HepG2 (cell line): ENCODE data around the gene ZIC4. TPM values are rescaled to one million over a fixed set of nuclear protein-coding genes. Genes with fewer than 3 reads are reported as not detected.

Experiments used
- ATAC-seq: fragments of 200-7000 bp; cut with Tn5 transposase; 3 replicates; pipeline ENCODE4 v1.9.1; 2020; ENCODE audit warnings: mild to moderate bottlenecking, moderate library complexity
- BruUV-seq: library from RNA; stranded (reverse); fragments of 400-500 nt; replicated peaks from 2 replicates; lab custom pipeline; 2021; lab: Mats Ljungman, UMichigan
- CTCF ChIA-PET: fragments of 300-600 bp; formaldehyde crosslinking; extraction: SDS; loops from one replicate; lab custom pipeline; 2021; ENCODE audit warnings: low total read pairs, inconsistent platforms, low intra/inter-chr PET ratio; lab: Yijun Ruan, JAX
- POLR2A ChIA-PET: fragments of 350-600 bp; sonication (Branson Sonifier 250); formaldehyde crosslinking; loops from one replicate; lab custom pipeline; 2020; ENCODE audit warnings: antibody characterized with exemption, inconsistent platforms; lab: Yijun Ruan, JAX
- DNase-seq: peaks from one replicate; pipeline ENCODE4 v3.0.0-alpha.2; 2015; ENCODE audit warnings: low spot score
- FAIRE-seq: peaks from 3 replicates; lab custom pipeline; 2011; peaks lifted over from hg19 to GRCh38; lab: Jason Lieb, UNC
- H2AFZ ChIP-seq: one replicate; pipeline ENCODE4 v1.6.1; 2011; ENCODE audit warnings: low read length, inconsistent platforms
- H3K27ac ChIP-seq: fragments of 300-600 bp; 3 replicates; pipeline ENCODE4 v1.8.0; 2011; ENCODE audit warnings: mixed run types, mild to moderate bottlenecking, mixed read lengths, low read length, inconsistent platforms; ENCODE audit not compliant: insufficient read depth; ENCODE audit errors: extremely low read length
- H3K27me3 ChIP-seq, 2 experiments: fragments of 200-600 bp in 1 of 2; 2 replicates in 1 of 2; 3 replicates in 1 of 2; pipeline versions ENCODE4 v1.6.0 to v1.8.0; 2011; ENCODE audit warnings: low read length in 2 of 2, mild to moderate bottlenecking in 2 of 2, moderate library complexity in 2 of 2, inconsistent platforms in 1 of 2; ENCODE audit not compliant: insufficient read depth in 2 of 2, control insufficient read depth in 1 of 2
- H3K36me3 ChIP-seq, 2 experiments: fragments of 200-600 bp in 1 of 2; replicated peaks in 1 of 2; 2 replicates in 1 of 2; 3 replicates in 1 of 2; pipeline versions ENCODE4 v1.5.1 to v1.8.0; 2011; ENCODE audit warnings: low read length in 2 of 2, inconsistent platforms in 1 of 2; ENCODE audit not compliant: insufficient read depth in 2 of 2, control insufficient read depth in 1 of 2
- H3K4me1 ChIP-seq: 2 replicates; pipeline ENCODE4 v1.5.1; 2012; ENCODE audit warnings: low read length, inconsistent platforms; ENCODE audit not compliant: insufficient read depth
- H3K4me2 ChIP-seq: 2 replicates; pipeline ENCODE4 v1.6.0; 2011; ENCODE audit warnings: low read depth, low read length, inconsistent platforms
- H3K4me3 ChIP-seq, 3 experiments: fragments of 200-600 bp in 1 of 3; sonication (generic), shearing (Covaris generic) in 1 of 3; replicated peaks in 1 of 3; 2 replicates each; pipeline ENCODE4 v1.5.1; 2011 to 2016; ENCODE audit warnings: low read length in 3 of 3, inconsistent platforms in 2 of 3, low read depth in 2 of 3, mild to moderate bottlenecking in 2 of 3, control low read depth in 1 of 3, mixed read lengths in 1 of 3; ENCODE audit not compliant: insufficient read depth in 1 of 3
- H3K79me2 ChIP-seq: one replicate; pipeline ENCODE4 v1.6.1; 2011; ENCODE audit warnings: low read length, inconsistent platforms; ENCODE audit not compliant: insufficient read depth
- H3K9ac ChIP-seq: 2 replicates; pipeline ENCODE4 v1.6.0; 2011; ENCODE audit warnings: mild to moderate bottlenecking, low read depth, low read length, inconsistent platforms; ENCODE audit not compliant: insufficient read depth
- H3K9me3 ChIP-seq: 2 replicates; pipeline ENCODE4 v1.5.1; 2012; ENCODE audit warnings: mild to moderate bottlenecking, low read length
- H4K20me1 ChIP-seq: 2 replicates; pipeline ENCODE4 v1.6.0; 2011; ENCODE audit warnings: inconsistent platforms, mild to moderate bottlenecking, low read length, moderate library complexity; ENCODE audit not compliant: insufficient read depth
- ADNP ChIP-seq: sonication (generic); formaldehyde crosslinking; IDR thresholded peaks from 2 replicates; pipeline ENCODE4 v1.4.0; 2020; ENCODE audit warnings: missing genetic modification reagents
- ATF7-NPFF ChIP-seq: sonication (generic); formaldehyde crosslinking; IDR thresholded peaks from 2 replicates; pipeline ENCODE4 v1.8.1; 2023; ENCODE audit warnings: mild to moderate bottlenecking, low read depth, missing genetic modification reagents, moderate library complexity
- KLF9 ChIP-seq: IDR thresholded peaks from 2 replicates; pipeline ENCODE4 v1.6.1; 2016; ENCODE audit warnings: low read depth
- MBNL3 ChIP-seq: fragments of 250-450 bp; sonication (Bioruptor Pico); conservative IDR thresholded peaks from 2 replicates; pipeline ENCODE4 v1.8.0; 2022; ENCODE audit warnings: mild to moderate bottlenecking, inconsistent platforms
- NFIB ChIP-seq: sonication (generic); formaldehyde crosslinking; IDR thresholded peaks from 2 replicates; pipeline ENCODE4 v1.9.0; 2021; ENCODE audit warnings: missing genetic modification reagents, mild to moderate bottlenecking, borderline replicate concordance
- NFYC ChIP-seq: IDR thresholded peaks from 2 replicates; pipeline ENCODE4 v1.6.1; 2016; ENCODE audit warnings: missing genetic modification reagents, missing compliant biosample characterization
- PBX3 ChIP-seq: sonication (generic); formaldehyde crosslinking; IDR thresholded peaks from 2 replicates; pipeline ENCODE4 v1.8.1; 2023; ENCODE audit warnings: missing genetic modification reagents, inconsistent platforms, borderline replicate concordance
- PLRG1 ChIP-seq: fragments of 450-650 bp; conservative IDR thresholded peaks from 2 replicates; pipeline ENCODE4 v1.6.1; 2016
- RXRA ChIP-seq: sonication (generic); formaldehyde crosslinking; IDR thresholded peaks from 2 replicates; pipeline ENCODE4 v1.5.1; 2020; ENCODE audit warnings: missing genetic modification reagents
- TBX3 ChIP-seq: fragments of 450-650 bp; IDR thresholded peaks from 2 replicates; pipeline ENCODE4 v1.6.1; 2017; ENCODE audit warnings: antibody characterized with exemption, mild to moderate bottlenecking, inconsistent platforms, borderline replicate concordance
- TERF1 ChIP-seq: sonication (generic); formaldehyde crosslinking; IDR thresholded peaks from 2 replicates; pipeline ENCODE4 v1.8.0; 2022; ENCODE audit warnings: mild to moderate bottlenecking, missing genetic modification reagents, moderate library complexity
- THRA ChIP-seq: sonication (generic); formaldehyde crosslinking; IDR thresholded peaks from 2 replicates; pipeline ENCODE4 v1.4.0; 2020; ENCODE audit warnings: missing genetic modification reagents, borderline replicate concordance
- ZNF672 ChIP-seq: sonication (generic); formaldehyde crosslinking; IDR thresholded peaks from 2 replicates; pipeline ENCODE4 v1.8.1; 2022; ENCODE audit warnings: missing genetic modification reagents
- ZNF780A ChIP-seq: sonication (generic); formaldehyde crosslinking; IDR thresholded peaks from 2 replicates; pipeline ENCODE4 v1.8.0; 2022; ENCODE audit warnings: mild to moderate bottlenecking, missing genetic modification reagents, moderate library complexity
- ZSCAN20 ChIP-seq: sonication (generic); formaldehyde crosslinking; IDR thresholded peaks from 2 replicates; pipeline ENCODE4 v1.4.0; 2020; ENCODE audit warnings: missing genetic modification reagents, mild to moderate bottlenecking, borderline replicate concordance
- WGBS: methylation state at CpG from one replicate; pipeline ENCODE4 v1.1.6; 2017; ENCODE audit warnings: low lambda C conversion rate; 5-methylcytosine and 5-hydroxymethylcytosine counted together
- in situ Hi-C: cut with HindIII; loops from 2 replicates; pipeline ENCODE4 v1.10.0; 2017; ENCODE audit warnings: low pct_unique_long_range_greater_than_20kb; ENCODE audit not compliant: extremely low pct_ligation_motif_present
- intact Hi-C: fragments of 100-400 bp; cut with micrococcal nuclease; formaldehyde crosslinking; loops from one replicate; pipeline ENCODE4 v1.10.0; 2022; ENCODE audit not compliant: unreplicated experiment
- polyA plus RNA-seq, 8 experiments: library from polyadenylated mRNA; depleted of rRNA in 3 of 8; stranded (reverse) in 7 of 8; unstranded in 1 of 8; fragments of >200 nt; fragmentation: Illumina TruSeq in 4 of 8; extraction: Trizol in 4 of 8; gene quantifications; 2 replicates each; pipeline versions ENCODE4 v1.2.1 to v1.2.3, GENCODE V29; 2011 to 2016; ENCODE audit warnings: low read depth in 4 of 8, missing spikeins in 1 of 8, mixed read lengths in 1 of 8; ENCODE audit not compliant: insufficient read depth in 1 of 8
- total RNA-seq, 5 experiments: library from RNA; depleted of rRNA; stranded (reverse); fragments of >200 nt; fragmentation: Illumina TruSeq; extraction: Trizol; gene quantifications; 2 replicates each; pipeline ENCODE4 v1.2.3, GENCODE V29; 2016; ENCODE audit warnings: low read depth in 1 of 5

The ZIC4 gene
- total and polyA plus RNA-seq, 2 of the 13 experiments (the other 11 are each of a cell fraction or from before 2014, with no cell fraction given), result not detected

GRCh38 chr3:147397875-147398812, 8.2 kb downstream of the ZIC4 start:
- no peak for TF ChIP-seq PBX3 (CRISPR knock-in tag)
- no peak for TF ChIP-seq TBX3
- no peak for TF ChIP-seq ZSCAN20
- no peak for TF ChIP-seq ZNF672 (CRISPR knock-in tag)
- no peak for TF ChIP-seq TERF1 (CRISPR knock-in tag)
- no peak for TF ChIP-seq ADNP (CRISPR knock-in tag)
- no peak for TF ChIP-seq RXRA (CRISPR knock-in tag)
- no peak for TF ChIP-seq PLRG1
- no peak for TF ChIP-seq ATF7-NPFF (CRISPR knock-in tag)
- TF ChIP-seq MBNL3, result no peak
- TF ChIP-seq NFYC (CRISPR knock-in tag), result no peak
- no peak for TF ChIP-seq THRA (CRISPR knock-in tag)
- no peak for TF ChIP-seq KLF9 (CRISPR knock-in tag)
- TF ChIP-seq ZNF780A (CRISPR knock-in tag), result no peak
- no peak for TF ChIP-seq NFIB (CRISPR knock-in tag)
- Histone ChIP-seq H3K9ac (no peak overlapping the region), H3K27me3 (peaks cover 1 to 13% of the 10 kb centered on the region in 2 experiments; a peak in 3 of 5 replicates), H3K4me1 (no peaks in the 10 kb centered on the region), H3K4me3 (no peak overlapping the region), H4K20me1 (no peaks in the 10 kb centered on the region), H3K9me3 (no peaks in the 10 kb centered on the region), H3K4me2 (0 out of 2 replicates have a peak overlapping the region, but pooled peaks have one; percentile 3), H2AFZ (no peak overlapping the region), H3K27ac (no peak overlapping the region), H3K79me2 (no peaks in the 10 kb centered on the region), H3K36me3 (no peaks in the 10 kb centered on the region)
- intact Hi-C loops, result no loop called here
- ATAC-seq (no peak), DNase-seq (no peak), FAIRE-seq (no peak)
- in situ Hi-C loops, result no loop called here
- BruUV-seq, result no TSS peak
- ChIA-PET POLR2A (no interaction called here), CTCF (no interaction called here)
- 41% methylated on average over 31 of the region's 46 CpGs for WGBS
